Measurements from ENCODE around the gene AQP12B.

DNA sequence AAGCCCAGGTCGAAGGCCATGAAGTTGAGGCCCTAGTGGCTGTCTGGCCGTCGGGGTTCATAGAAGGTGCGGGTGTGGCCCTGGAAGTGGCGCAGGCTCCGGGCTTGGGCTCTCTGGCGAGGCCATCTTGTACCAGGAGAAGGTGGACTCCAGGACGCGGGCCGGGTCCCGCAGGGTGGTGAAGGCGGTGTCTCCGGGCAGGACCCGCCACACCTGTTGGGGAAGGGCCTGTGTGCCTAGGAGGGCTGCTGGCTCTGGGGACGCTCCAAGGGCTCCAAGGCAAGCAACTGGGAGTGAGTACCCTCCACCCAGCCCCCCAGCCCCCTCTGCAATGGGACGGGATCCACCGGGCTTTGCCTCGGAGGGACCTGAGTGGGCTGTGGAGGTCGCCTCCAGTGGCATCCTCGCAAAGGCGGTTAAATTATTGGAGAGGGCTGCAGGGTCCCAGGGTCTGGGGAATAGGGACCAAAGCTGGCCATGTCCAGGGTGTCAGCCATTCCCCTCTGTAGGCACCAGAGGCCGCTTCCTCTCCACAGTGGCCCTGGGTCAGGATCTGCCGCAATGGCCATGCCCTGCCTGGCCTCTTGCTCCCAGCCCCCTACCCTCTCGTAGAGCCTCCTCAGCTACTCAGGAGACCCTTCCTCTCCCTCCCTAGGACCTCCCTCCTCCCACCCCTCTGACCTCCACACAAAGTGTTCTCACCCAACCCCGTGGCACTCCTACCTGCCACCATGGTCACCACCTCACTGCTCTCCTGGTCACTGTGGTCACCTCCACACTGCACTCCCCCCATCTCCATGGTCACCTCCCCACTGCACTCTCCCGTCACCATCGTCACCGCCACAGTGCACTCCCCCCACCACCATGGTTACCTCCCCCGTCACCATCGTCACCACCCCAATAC lies 19.3 kb upstream of the AQP12B start:
- TF ChIP-seq, protein P1, sequence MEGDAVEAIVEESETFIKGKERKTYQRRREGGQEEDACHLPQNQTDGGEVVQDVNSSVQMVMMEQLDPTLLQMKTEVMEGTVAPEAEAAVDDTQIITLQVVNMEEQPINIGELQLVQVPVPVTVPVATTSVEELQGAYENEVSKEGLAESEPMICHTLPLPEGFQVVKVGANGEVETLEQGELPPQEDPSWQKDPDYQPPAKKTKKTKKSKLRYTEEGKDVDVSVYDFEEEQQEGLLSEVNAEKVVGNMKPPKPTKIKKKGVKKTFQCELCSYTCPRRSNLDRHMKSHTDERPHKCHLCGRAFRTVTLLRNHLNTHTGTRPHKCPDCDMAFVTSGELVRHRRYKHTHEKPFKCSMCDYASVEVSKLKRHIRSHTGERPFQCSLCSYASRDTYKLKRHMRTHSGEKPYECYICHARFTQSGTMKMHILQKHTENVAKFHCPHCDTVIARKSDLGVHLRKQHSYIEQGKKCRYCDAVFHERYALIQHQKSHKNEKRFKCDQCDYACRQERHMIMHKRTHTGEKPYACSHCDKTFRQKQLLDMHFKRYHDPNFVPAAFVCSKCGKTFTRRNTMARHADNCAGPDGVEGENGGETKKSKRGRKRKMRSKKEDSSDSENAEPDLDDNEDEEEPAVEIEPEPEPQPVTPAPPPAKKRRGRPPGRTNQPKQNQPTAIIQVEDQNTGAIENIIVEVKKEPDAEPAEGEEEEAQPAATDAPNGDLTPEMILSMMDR (optimal IDR thresholded peaks at IDR 0.05 in 1 of 3, IDR thresholded peaks at IDR 0.05 in 1 of 3, conservative IDR thresholded peaks at IDR 0.05 in 1 of 3; ENCODE audit: extremely low read depth in 1 of 3, insufficient read depth in 2 of 3, low read length in 3 of 3), result no peak
- TF ChIP-seq EZH2 (IDR thresholded peaks at IDR 0.05; ENCODE audit: low read length), result no peak
